ENCODE results near the gene POLR2B. TPM values are rescaled to one million over a fixed set of nuclear protein-coding genes. Genes with fewer than 3 reads are reported as not detected.

The POLR2B gene
- total and polyA plus RNA-seq, 2 of the 8 experiments (the other 6 are each of a cell fraction or from before 2014, with no cell fraction given): 59.3 to 115 TPM

DNA sequence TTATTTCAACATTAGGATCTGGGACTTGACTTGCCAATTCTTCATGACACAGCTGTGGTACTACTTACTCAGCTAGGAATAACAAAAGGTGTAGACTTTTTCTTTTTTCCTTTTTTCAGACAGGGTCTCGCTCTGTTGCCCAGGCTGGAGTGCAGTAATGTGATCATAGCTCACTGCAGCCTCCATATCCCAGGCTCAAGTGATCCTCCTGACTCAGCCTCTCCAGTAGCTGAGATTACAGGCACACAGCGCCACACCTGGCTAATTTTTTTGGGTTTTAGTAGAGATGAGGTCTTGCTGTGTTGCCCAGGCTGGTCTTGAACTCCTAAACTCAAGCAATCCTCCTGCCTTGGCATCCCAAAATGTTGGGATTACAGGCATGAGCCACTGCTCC lies 17.6 kb upstream of the POLR2B start:
- H3K36me3 ChIP-seq (ENCODE audit: control insufficient read depth in 2 of 4, insufficient read depth in 4 of 4, low read length in 3 of 4): peaks cover 3 to 35% (median 14%) of the 10 kb centered on the region in 4 experiments; a peak in 7 of 8 replicates
- H4K5ac ChIP-seq (ENCODE audit: insufficient read length, low read depth, low read length): no peak overlapping the region
- no peak overlapping the region for H3K23ac ChIP-seq (ENCODE audit: insufficient read length)
- H4K91ac ChIP-seq (replicated peaks; ENCODE audit: insufficient read length, low read length): no peak overlapping the region
- no peaks in the 10 kb centered on the region for H3K79me1 ChIP-seq (ENCODE audit: low read depth, low read length)
- H3K4me1 ChIP-seq (replicated peaks in 1 of 4; ENCODE audit: control insufficient read depth in 3 of 4, insufficient read depth in 4 of 4, low read length in 3 of 4): no peaks in the 10 kb centered on the region
- no peak overlapping the region for H3K9ac ChIP-seq (replicated peaks in 1 of 4; ENCODE audit: extremely low read depth in 1 of 4, low read depth in 3 of 4, low read length in 3 of 4)
- CTCF ChIA-PET (ENCODE audit: partially characterized antibody): interaction anchor here (0.7 to 2.9 kb wide), 12 partner anchors 12 to 416 kb away, joined by 3 to 12 read pairs (median 3); partner anchors contain the start of genes NOA1 and POLR2B
- H2BK20ac ChIP-seq (ENCODE audit: low read length): no peak overlapping the region
- no peak overlapping the region for H3K4me3 ChIP-seq (ENCODE audit: extremely low read depth in 1 of 4, insufficient read depth in 2 of 4, low read depth in 3 of 4, low read length in 4 of 4)
- POLR2A ChIA-PET (ENCODE audit: partially characterized antibody): interaction anchor here (0.9 to 5.3 kb wide), 3 partner anchors 9 to 52 kb away, joined by 3 to 40 read pairs (median 7); partner anchors contain the start of genes NOA1 and POLR2B
- no peak overlapping the region for H3K27ac ChIP-seq (ENCODE audit: low read depth, low read length)
- H3K56ac ChIP-seq (replicated peaks; ENCODE audit: insufficient read length, low read depth, low read length): no peak overlapping the region
- H2BK5ac ChIP-seq (ENCODE audit: low read depth, low read length): no peak overlapping the region
- H2AK5ac ChIP-seq (ENCODE audit: low read depth, low read length): no peak overlapping the region
- H3K4ac ChIP-seq (replicated peaks; ENCODE audit: insufficient read length, low read depth, low read length): no peak overlapping the region
- H2AFZ ChIP-seq (ENCODE audit: low read length): no peak overlapping the region
- H2BK15ac ChIP-seq (ENCODE audit: low read length): no peak overlapping the region
- H4K8ac ChIP-seq (ENCODE audit: extremely low read depth, insufficient read depth, low read length): no peak overlapping the region
- WGBS, 2 experiments (ENCODE audit: extremely low coverage in 1 of 2, insufficient coverage in 1 of 2, insufficient read length in 1 of 2, insufficient replicate concordance in 2 of 2, low coverage in 1 of 2, low lambda C conversion rate in 2 of 2, missing lambda C conversion rate in 1 of 2): 92% methylated on average over 2 of the region's 2 CpGs; no CpG with 5 or more reads in 1 of the 2 experiments
- DNase-seq (ENCODE audit: low read depth in 1 of 2, low spot score in 2 of 2): no peak
- H3K14ac ChIP-seq (ENCODE audit: insufficient read length): no peak overlapping the region
- H3K9me3 ChIP-seq (ENCODE audit: insufficient read depth in 2 of 2, low read depth in 1 of 2, low read length in 1 of 2): no peaks in the 10 kb centered on the region
- no peak for FAIRE-seq
- H2BK120ac ChIP-seq (replicated peaks; ENCODE audit: low read depth, low read length): no peak overlapping the region
- no peaks in the 10 kb centered on the region for H3K79me2 ChIP-seq (ENCODE audit: control insufficient read depth in 1 of 2, insufficient read depth in 2 of 2, low read length in 2 of 2)
- peaks cover 0 to 2% of the 10 kb centered on the region in 2 experiments for H4K20me1 ChIP-seq (replicated peaks in 1 of 2; ENCODE audit: control insufficient read depth in 1 of 2, insufficient read depth in 2 of 2, low read length in 2 of 2)
- TF ChIP-seq GTF2F1 (IDR thresholded peaks at IDR 0.05; ENCODE audit: borderline replicate concordance, low read depth, low read length): no peak
- TF ChIP-seq TEAD4 (IDR thresholded peaks at IDR 0.05; ENCODE audit: low read depth, low read length): no peak
- TF ChIP-seq TAF1 (IDR thresholded peaks at IDR 0.05; ENCODE audit: low read depth, low read length): no peak
- TF ChIP-seq CEBPB (IDR thresholded peaks at IDR 0.05; ENCODE audit: low read depth, low read length): no peak
- no peak for TF ChIP-seq SP4 (IDR thresholded peaks at IDR 0.05; ENCODE audit: low read length)
- TF ChIP-seq CREB1 (IDR thresholded peaks at IDR 0.05): no peak
- TF ChIP-seq GABPA (IDR thresholded peaks at IDR 0.05; ENCODE audit: borderline replicate concordance, insufficient read depth, low read length): no peak
- H3K23me2 ChIP-seq (ENCODE audit: low read depth, low read length): peaks cover 1% of the 10 kb centered on the region; the same call in 1 of the 2 replicates
- no peaks in the 10 kb centered on the region for H3K27me3 ChIP-seq (replicated peaks in 1 of 4; ENCODE audit: control insufficient read depth in 3 of 4, extremely low read depth in 1 of 4, insufficient read depth in 3 of 4, low read length in 3 of 4)
- no peak overlapping the region for H2BK12ac ChIP-seq (ENCODE audit: low read depth, low read length)
- no peak overlapping the region for H3K4me2 ChIP-seq (ENCODE audit: insufficient read depth in 1 of 2, low read depth in 2 of 2, low read length in 2 of 2)
- H3K18ac ChIP-seq (ENCODE audit: extremely low read depth, low read length): no peak overlapping the region
